ENCODE measurements around the gene RAB11FIP2.

RAB11FIP2 gene

DNA sequence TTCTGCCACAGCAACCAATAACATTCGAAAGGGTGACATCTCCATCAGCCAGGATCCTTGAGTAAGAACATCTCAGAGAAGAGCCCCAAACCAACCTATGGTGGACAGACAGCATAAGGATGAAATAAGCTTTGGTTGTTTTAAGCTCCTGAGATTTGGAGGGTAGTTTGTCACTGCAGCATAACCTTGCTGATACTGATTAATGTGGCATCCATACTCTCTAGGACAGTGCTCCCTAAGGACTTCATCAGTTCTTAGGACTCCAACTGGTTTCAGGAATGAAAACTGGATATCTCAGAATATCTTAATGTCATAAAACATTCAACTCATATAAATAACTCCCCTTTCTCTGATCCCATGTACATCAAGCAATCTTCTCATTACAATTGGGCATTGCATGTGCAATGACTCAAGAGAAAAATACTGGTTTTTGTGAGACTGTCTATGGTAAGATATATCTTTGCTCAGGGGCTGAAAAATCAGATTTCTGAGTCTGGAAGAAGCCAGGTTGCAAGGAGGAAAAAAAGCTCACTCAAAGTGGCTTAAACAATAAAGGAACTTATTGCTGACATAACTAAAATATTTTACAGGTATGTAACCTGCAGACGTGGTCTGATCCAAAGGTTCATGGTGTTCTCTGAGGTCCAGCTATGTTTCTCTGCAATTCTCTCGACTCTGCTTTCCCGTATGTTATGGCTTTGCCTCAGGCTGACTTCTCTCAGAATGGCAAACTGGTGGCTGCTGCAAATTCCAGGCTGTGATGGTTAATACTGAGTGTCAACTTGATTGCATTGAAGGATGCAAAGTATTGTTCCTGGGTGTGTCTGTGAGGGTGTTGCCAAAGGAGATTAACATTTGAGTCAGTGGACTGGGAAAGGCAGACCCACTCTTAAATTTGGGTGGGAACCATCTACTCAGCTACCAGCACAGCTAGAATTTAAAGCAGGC lies 65.7 kb downstream of the RAB11FIP2 start:
- no peak for DNase-seq (ENCODE audit: low read depth)

DNA sequence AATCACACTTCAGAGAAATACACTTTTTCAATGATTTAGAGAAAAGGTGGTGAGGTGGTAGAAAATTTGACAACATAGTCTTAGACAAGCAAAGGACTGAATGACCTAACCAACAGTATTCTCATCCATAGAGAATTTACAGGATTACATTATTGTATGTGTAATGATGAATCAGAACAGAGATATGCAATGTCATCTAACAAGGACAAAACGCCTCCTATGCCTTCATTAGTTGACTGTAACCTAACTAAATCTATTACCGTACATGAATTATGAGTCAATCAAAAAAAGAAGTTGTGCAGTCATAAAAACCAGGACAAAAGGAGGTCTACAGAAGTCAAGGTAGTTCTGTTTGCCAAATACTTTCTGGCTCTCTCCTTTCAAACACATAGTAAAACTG lies 66.5 kb downstream of the RAB11FIP2 start:
- DNase-seq (ENCODE audit: low read depth), result peak; percentile 61

DNA sequence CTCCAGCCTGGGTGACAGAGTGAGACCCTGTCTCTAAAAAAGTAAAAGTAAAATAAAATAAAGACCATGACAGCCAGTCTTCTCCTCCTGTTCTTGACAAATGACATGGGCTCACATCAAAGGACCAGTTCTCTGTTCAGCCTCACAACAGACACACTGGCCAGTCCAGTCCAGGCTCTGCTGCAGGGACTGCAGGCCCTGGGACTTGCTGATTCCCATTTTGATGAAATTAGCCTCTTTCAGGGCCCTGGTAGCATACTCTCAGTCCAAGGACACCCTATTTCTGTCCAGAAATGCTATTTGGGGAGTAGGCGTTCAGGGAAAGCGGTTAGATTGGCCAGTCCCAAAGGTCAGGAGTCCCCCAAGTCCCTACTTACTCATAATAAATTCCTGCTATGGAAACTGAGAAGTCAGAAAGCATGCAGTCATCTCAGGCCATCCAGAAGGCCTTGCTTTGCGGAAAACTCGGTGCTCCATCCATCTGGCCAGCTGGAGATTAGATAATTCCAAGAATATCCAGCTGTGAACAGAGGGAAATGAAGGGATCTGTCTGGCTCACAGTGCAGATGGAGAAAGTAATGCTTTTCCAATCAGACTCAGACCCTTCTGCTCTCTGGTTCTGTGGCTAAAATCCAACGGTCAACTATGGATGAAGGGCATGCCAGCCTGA lies 74.4 kb downstream of the RAB11FIP2 start:
- no peak for DNase-seq (ENCODE audit: low read depth)

DNA sequence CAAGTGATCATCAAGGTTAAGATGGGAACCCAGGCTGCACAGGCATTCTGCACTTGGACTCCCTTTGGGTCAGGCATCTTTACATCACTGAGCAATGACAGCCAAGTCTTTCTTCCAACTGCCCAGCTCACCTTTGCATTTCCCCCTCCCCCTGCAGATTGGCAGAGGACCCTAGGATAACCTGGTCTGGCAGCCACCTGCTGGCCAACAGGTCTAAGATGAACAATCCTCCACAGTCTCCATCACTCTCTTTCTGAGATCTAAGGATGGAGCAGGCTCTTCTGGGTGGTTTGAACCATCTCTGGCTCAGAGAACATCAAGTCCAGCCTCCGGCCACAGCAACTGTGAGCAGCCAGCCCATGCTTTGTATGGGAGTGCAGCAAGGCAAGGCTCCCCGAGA lies 75.8 kb downstream of the RAB11FIP2 start:
- DNase-seq (ENCODE audit: low read depth), result no peak

DNA sequence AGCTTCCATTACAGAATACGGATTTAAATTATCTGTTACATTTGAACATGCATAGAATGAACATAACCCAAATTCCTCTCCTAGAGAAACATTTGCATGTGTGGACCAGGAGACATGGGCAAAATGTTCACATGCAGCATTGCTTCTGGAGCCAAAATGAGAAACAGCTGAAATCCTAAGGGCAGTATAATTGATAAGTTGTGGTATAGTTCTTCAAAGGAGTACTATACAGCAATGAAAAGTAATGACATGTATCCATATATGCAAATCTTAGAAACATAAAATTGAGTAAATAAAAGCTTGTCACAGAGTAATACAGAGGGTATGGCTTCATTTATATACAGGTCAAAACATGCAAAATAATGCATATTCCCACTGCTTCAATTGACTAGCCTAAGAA lies 77.1 kb downstream of the RAB11FIP2 start:
- DNase-seq (ENCODE audit: low read depth), result no peak

DNA sequence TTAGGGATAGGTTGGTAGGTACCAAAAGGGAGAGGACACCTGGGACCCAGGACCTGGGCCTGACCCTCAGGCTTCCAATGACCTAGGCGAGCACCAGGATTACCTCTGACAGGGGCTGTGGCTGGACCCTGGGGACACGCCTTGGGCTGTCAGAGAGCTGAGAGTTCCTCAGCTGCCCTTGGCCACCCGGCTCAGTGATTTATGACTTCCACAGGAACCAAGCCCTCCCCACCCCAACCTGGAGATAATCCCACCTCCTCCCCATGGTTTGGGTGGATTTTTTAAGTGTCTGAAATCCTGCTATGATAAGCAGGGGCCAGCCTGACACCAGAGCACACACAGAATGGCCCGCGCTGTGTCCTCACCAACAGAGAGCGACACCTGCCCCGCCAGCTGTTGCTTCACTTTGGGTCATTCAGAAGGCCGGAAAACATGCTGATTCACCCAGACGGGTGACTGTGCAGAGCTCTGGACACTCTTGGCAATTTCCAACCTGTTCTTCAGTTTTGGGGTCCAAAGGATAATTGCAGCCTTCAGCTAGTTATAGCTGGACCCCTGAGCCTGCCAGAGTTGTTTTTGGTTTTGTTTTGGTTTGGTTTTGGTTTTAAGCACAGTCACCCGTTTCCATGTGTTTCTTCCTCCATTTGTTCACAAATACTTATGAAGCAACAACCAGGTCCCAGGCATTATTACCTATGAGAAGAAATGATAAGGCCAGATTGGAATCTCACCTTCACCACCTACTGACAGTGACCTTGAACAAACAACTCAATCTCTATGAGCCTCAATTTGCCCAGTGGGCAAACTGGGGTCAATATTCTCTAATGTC lies 78.2 kb downstream of the RAB11FIP2 start:
- no peak for DNase-seq (ENCODE audit: low read depth)

DNA sequence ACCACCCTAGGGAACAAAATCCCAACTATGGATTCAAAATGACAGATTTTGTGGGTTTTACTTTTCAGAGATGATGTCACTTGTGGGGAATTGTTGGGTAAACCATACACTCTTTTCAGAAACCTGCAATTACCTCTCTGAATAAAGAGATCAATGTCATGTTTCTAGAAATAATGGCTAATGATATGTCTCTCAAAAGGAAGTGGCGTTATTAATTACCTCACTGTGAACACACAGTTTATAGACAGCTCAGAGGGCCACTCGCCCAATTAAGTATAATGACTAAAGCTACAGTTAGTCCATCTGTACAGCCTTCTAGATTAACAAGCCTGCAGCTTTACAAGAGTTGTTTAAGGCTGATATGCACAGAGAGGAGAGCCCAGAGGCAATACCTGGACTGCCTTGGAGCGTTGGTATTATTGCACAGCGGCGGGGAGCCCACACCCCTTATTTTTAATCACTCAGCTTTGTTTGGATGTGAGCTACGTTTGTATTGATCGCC lies 79.5 kb downstream of the RAB11FIP2 start:
- no peak for DNase-seq (ENCODE audit: low read depth)

DNA sequence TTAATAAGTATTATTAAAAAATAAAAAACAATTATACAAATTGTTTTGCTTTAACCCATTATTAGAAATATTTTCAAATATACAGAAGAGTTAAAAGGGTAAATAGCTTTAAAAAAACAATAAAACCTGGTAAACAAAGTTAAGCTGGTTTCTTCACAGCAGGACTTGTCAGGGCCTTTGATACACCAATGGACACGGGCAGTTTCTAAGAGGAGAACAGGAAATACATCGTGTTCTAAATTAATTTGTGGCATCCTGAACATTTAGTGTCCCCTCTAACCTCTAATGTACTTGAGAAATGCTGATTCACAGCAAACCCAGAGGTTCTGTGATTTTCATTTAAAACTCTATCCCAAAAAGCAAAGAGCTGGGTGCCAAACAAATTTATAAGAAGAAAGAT lies 80.8 kb downstream of the RAB11FIP2 start:
- DNase-seq (ENCODE audit: low read depth), result no peak

DNA sequence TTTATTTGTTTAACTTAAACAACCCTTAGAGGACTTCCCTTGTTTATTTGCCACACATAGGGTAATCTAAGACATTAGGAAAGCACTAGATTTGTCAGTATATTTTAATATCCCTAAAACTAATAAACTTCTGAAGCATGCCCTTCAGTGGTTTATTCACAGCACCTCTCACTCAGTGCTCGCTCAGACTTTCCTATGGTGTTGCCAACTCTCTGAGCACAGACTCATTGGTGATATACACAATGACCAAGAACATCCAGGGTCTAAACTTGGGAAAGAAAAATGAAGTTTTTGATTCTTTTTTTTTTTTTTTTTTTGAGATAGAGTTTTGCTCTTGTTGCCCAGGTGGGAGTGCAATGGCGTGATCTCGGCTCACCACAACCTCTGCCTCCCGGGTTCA lies 82.2 kb downstream of the RAB11FIP2 start:
- DNase-seq (ENCODE audit: low read depth), result no peak

DNA sequence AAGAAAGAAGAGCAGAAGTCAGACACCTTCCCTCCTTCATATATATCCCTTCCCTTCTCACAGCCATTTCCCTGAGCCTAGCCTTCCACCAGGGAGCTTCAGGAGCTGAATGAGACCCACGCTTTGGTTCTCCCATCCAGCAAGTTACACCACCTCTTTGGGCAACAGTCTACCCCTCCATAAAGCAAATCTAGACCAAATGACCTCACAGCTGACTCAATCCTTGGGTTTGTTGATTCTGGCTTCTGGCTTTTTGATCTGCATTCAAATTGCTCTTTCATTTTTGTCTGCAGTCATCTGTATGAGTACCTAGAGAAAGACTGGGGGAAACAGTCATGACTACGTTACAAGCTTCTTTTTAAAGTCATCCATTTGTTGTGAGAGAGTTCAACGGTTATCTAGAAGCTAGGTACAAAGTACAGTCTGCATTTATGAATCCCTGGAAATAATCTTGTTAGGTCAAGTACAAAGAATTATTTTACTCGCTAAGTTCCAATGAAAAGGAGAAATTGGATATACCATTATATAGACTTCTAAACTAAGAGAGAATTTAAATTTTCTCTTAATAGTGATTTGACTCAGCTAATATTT lies 86.3 kb downstream of the RAB11FIP2 start:
- peak; percentile 13 for DNase-seq (ENCODE audit: low read depth)

DNA sequence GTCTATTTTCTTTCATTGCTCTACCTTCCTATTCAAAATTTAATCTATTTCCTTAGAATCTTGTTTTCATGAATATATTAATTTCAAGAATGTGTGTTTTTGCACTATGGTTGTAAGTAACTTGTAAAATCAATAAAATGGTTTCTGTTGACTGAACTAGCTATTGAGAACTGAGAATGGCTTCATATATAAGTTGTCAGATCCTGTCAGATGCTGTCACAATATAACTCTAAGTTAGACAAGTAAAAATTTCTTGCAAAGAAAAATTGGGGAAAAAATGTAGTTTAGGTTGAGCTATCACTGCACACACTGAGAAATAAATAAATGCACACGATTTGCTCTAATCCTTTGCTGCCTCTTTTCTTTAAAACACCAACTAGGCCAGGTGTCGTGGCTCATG lies 89.8 kb downstream of the RAB11FIP2 start:
- DNase-seq (ENCODE audit: low read depth), result no peak

DNA sequence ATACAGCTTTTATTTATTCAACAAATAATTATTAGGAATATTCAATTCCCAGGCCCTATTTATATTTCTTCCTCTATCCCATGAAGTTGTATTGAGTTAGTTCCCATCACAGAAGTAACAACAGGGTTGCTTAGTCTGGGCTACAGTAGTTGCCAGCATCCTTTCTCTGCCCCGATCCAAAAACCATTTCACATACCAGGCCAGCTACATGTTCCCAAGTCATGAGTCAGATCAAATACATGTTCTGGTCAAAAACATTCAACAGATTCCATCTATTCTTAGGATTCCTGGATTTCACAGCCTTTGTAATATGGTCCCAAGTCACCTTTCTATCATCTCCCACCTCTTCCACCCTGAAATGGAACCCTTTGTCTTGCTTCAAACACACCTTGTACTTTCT lies 91.6 kb downstream of the RAB11FIP2 start:
- peak; percentile 47 for DNase-seq (ENCODE audit: low read depth)

Data from GM04503 (cell line).